Retinal pigment epithelial cell (primary cell): ENCODE measurements around the gene MMP14.

Experiments
- DNase-seq: peaks from one replicate; pipeline ENCODE4 v3.0.0-alpha.2; 2010; ENCODE audit warnings: low read depth
- H3K4me3 ChIP-seq: 2 replicates; pipeline ENCODE4 v1.5.1; 2011; ENCODE audit warnings: mild to moderate bottlenecking, low read length, control low read depth, moderate library complexity
- TF ChIP-seq, protein P1 (sequence below): conservative IDR thresholded peaks from 2 replicates; pipeline ENCODE4 v1.5.1; 2011; ENCODE audit warnings: low read depth, low read length, control low read depth, inconsistent platforms

Gene MMP14

DNA sequence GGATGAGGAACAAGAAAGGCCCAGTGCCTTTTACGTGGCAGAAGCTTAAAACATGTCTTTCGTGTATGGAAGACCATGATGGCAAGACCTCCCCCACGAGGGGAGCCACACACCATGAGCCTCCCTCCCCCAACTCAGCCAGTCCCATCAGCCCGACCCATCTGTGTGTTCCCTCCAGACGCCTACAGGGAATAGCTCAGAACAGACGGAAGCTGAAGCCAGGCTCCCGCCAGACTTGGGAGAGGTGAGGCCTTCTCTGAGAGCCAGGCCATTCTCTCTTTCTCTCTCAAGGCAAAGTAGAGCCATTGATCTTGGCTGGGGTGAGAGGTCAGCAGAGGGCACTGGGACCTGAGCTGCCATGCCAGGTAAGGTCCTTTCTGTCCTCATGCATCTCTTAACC is 56.1 kb downstream of the MMP14 start:
- DNase-seq: no peak
- H3K4me3 ChIP-seq: no peak overlapping the region
- TF ChIP-seq, protein P1, sequence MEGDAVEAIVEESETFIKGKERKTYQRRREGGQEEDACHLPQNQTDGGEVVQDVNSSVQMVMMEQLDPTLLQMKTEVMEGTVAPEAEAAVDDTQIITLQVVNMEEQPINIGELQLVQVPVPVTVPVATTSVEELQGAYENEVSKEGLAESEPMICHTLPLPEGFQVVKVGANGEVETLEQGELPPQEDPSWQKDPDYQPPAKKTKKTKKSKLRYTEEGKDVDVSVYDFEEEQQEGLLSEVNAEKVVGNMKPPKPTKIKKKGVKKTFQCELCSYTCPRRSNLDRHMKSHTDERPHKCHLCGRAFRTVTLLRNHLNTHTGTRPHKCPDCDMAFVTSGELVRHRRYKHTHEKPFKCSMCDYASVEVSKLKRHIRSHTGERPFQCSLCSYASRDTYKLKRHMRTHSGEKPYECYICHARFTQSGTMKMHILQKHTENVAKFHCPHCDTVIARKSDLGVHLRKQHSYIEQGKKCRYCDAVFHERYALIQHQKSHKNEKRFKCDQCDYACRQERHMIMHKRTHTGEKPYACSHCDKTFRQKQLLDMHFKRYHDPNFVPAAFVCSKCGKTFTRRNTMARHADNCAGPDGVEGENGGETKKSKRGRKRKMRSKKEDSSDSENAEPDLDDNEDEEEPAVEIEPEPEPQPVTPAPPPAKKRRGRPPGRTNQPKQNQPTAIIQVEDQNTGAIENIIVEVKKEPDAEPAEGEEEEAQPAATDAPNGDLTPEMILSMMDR: no peak

DNA sequence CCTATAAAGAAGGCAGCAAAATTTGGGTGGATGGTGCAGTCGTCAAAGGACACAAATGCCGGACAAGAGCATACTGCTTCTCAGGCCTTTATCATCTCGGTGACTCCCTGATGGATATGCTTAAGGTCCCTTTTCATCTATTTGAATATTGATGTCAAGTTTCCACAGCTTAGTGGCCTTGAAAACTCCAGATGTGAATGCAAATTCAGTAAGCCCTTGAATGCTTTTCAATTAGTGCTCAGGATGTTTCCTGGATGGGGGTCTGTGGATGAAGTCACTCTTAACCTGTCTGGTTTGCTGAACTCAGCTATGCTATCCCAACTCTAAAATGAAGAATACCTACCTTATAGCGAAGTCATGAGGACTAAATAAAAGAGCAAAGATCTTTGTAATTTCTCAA is 57.3 kb downstream of the MMP14 start:
- TF ChIP-seq, protein P1: no peak

DNA sequence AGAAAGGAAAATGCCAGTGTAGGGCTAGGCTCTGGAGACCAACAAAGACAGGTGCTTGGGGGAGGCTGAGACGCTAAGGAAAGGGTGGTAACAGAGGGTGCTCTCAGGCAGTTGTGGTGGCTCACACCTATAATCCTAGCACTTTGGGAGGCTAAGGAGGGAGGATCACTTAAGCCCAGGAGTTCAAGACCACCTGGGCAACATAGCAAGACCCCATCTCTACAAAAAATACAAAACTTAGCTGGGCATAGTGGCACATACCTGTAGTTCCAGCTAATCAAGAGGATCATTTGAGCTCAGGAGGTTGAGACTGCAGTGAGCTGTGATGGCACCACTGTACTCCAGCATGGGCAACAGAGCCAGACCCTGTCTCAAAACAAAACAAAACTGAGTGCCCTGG is 59.0 kb downstream of the MMP14 start:
- TF ChIP-seq, protein P1: no peak
- DNase-seq: no peak
- no peak overlapping the region for H3K4me3 ChIP-seq

More for the DNA sequence above, 57.3 kb downstream of the MMP14 start:
- no peak for DNase-seq
- no peak overlapping the region for H3K4me3 ChIP-seq

DNA sequence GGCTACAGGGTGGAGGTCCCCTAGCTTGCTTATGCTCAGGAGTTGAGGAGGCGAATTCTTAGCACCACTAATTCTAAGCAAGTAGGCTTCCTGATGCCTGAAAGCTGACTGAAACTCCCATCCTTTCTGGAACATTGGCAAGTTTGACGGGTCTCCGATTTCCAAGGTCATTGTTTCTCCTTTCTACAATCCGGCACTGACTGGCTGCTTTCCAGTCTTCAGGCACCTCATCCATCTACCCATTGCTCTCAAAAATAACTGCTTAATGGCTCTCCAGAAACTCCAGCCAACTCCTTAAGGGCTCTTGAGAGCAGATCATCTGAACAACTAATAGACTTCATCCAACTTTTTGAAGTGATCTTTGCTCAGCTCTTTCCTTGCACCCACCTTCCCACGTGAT is 60.0 kb downstream of the MMP14 start:
- TF ChIP-seq, protein P1: no peak
- H3K4me3 ChIP-seq: no peak overlapping the region
- no peak for DNase-seq

DNA sequence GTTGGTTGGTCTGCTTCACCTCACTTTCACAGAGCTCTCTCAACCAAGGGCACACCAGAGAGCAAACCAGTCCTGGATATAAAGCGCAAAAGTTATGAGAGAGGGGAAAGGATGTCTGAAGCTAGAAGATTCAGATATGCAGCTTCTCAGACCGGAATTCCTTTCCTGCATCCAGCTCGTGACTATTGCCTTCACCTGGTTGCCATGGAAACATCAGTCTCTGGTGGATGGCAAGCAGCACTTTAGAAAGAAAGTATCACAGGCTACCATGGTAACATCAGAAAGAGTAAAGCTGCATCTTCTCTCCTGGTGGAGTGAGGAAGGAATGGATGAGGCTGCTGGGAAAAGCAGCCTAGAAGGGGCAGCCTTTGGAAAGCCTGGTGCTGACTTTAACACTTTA is 60.4 kb downstream of the MMP14 start:
- H3K4me3 ChIP-seq: no peak overlapping the region
- no peak for DNase-seq
- TF ChIP-seq, protein P1: no peak

DNA sequence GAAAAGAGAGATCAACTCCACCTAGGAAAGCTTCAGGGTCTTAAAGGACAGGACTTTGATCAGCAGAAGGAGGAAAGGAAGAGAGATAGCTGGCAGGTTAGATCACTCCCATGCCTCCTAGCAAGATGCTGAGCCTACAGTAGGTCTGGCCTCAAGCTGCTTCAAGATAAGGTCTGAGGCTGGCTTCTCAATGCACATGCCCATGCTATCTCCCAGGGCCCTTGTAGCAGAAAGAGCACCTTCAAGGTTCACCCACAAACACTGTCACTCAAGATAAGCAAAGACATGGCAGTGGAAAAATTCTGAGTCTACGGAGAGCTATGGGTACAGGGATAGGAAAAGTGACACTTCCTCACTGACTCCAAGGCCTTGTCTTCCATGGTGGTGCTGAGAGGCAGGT is 61.0 kb downstream of the MMP14 start:
- H3K4me3 ChIP-seq: no peak overlapping the region
- no peak for DNase-seq
- TF ChIP-seq, protein P1: no peak
